ENCODE measurements around the gene POMT2. TPM values are rescaled to one million over a fixed set of nuclear protein-coding genes. Genes with fewer than 3 reads are reported as not detected.

Gene POMT2
- total RNA-seq, 2 experiments from 2014 or later = 5.9 to 31.4 TPM

DNA sequence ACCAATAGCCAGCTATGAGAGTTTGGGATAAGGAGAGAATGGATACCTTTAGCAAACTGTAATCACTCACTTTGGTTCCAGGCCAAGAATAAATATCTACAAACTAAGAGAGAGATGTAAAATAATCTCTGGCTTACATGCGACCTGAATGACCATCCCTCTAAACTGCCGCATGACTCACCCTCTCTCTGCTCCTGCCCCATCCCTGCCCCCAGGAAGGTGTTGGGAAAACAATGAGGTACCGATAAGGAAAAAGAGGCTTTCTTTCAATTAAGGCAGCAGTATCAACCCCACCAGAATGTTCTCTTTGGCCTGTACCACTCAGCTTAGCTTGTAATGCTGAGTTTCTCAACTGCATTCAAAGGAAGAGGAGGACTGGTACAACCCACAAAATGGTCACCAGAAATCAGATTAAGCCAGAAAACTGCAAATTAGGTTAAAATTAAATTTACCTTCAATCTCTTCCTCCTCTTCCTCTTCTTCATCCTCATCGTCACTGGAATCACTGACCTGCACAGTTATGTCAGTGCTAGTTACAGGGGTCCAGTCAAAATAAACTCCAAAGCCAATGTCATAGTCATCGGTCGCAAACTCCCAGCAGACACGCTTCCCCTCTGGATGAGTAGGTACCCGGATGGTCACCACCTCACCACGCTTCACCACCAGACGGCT is 22.2 kb upstream of the POMT2 start:
- Histone ChIP-seq H3K9me2 (ENCODE audit: insufficient read depth, low read length) (no peaks in the 10 kb centered on the region), H3K9me3 (ENCODE audit: low read length) (no peaks in the 10 kb centered on the region), H3K4me3 (ENCODE audit: low read depth, low read length, poor library complexity, severe bottlenecking) (no peak overlapping the region), H3K4me2 (ENCODE audit: low read length) (no peak overlapping the region), H4K20me1 (ENCODE audit: insufficient read depth, low read length) (no peaks in the 10 kb centered on the region), H3K79me2 (ENCODE audit: insufficient read depth, low read depth, low read length) (no peaks in the 10 kb centered on the region), H3K36me3 (ENCODE audit: insufficient read depth, low read length) (peaks cover 91% of the 10 kb centered on the region), H2AFZ (ENCODE audit: low read length) (no peak overlapping the region), H3K4me1 (ENCODE audit: insufficient read depth, low read length, poor library complexity, severe bottlenecking) (peaks cover 3% of the 10 kb centered on the region), H3K27ac (ENCODE audit: low read depth, low read length, poor library complexity, severe bottlenecking) (no peak overlapping the region)
- ChIA-PET CTCF (ENCODE audit: unreplicated experiment) (interaction anchor here (0.6 kb wide), 1 partner anchor 224 kb away, joined by 3 read pairs; no protein-coding TSS in a partner anchor), POLR2A (interaction anchor here (0.6 kb wide), 1 partner anchor 12 kb away, joined by 3 read pairs; no protein-coding TSS in a partner anchor)
- no TSS peak for BruUV-seq (replicated peaks)
- no peak for DNase-seq (ENCODE audit: low spot score)
- intact Hi-C loops (cut with micrococcal nuclease; ENCODE audit: unreplicated experiment) = no loop called here
- no peak for TF ChIP-seq CTCF (conservative IDR thresholded peaks at IDR 0.05; ENCODE audit: low read length)
- no peak for TF ChIP-seq EZH2phosphoT487 (IDR thresholded peaks at IDR 0.05; ENCODE audit: borderline replicate concordance, low read depth, low read length)

DNA sequence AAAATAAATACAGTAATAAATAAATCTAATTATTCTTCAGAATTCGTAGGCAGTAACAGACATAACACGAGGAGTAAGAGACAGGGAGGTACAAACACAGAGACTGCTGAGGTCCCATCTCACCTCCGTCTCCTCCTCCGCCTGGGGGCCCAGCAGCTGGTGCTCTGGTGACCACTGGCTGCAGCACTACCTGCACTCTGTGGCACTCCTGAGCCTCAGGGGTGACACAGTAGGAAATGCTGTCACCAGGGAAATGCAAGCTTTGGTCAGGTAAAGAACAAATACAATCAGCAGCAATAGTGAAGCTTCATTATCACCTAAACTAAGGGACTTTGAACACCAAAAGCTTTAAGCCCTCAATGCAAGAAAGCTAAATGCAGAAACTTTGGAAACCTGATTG is 19.7 kb upstream of the POMT2 start:
- no TSS peak for BruUV-seq (replicated peaks)
- no peaks in the 10 kb centered on the region for H4K20me1 ChIP-seq (ENCODE audit: insufficient read depth, low read length)
- H2AFZ ChIP-seq (ENCODE audit: low read length) = no peak overlapping the region
- no peaks in the 10 kb centered on the region for H3K79me2 ChIP-seq (ENCODE audit: insufficient read depth, low read depth, low read length)
- POLR2A ChIA-PET = interaction anchor here (0.7 to 1.1 kb wide), 2 partner anchors 19 to 37 kb away, joined by 5 read pairs; partner anchors contain the start of genes SAMD15 and TMED8
- no peaks in the 10 kb centered on the region for H3K4me1 ChIP-seq (ENCODE audit: insufficient read depth, low read length, poor library complexity, severe bottlenecking)
- peaks cover 97% of the 10 kb centered on the region for H3K36me3 ChIP-seq (ENCODE audit: insufficient read depth, low read length)
- H3K9me2 ChIP-seq (ENCODE audit: insufficient read depth, low read length) = no peaks in the 10 kb centered on the region
- no peaks in the 10 kb centered on the region for H3K9me3 ChIP-seq (ENCODE audit: low read length)
- TF ChIP-seq EZH2phosphoT487 (IDR thresholded peaks at IDR 0.05; ENCODE audit: borderline replicate concordance, low read depth, low read length) (no peak), CTCF (conservative IDR thresholded peaks at IDR 0.05; ENCODE audit: low read length) (no peak)
- DNase-seq (ENCODE audit: low spot score) = no peak
- intact Hi-C loops (cut with micrococcal nuclease; ENCODE audit: unreplicated experiment) = no loop called here
- CTCF ChIA-PET (ENCODE audit: unreplicated experiment) = no interaction called here
- H3K4me3 ChIP-seq (ENCODE audit: low read depth, low read length, poor library complexity, severe bottlenecking) = no peak overlapping the region
- H3K27ac ChIP-seq (ENCODE audit: low read depth, low read length, poor library complexity, severe bottlenecking) = no peak overlapping the region
- no peak overlapping the region for H3K4me2 ChIP-seq (ENCODE audit: low read length)

DNA sequence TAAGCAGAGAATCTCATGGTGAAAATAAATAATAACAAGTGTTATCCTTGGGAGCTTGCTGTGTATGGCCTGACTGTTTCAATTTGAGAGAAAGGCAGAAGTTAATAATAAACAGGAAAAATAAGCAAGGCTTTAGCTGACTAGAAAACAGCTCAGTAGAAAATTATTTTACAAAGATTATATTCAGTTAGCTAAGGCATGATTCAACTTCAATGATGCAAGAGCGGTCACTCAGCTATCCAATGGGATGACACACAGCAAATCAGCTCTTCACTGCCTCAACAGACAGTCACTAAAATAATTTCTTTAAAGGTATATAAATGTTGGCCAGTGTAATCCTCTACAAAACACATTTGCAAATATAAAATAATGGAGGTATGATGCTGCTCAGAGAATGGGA is 18.7 kb upstream of the POMT2 start:
- POLR2A ChIA-PET = interaction anchor here (0.6 kb wide), 1 partner anchor 28 kb away, joined by 3 read pairs; no protein-coding TSS in a partner anchor
- DNase-seq (ENCODE audit: low spot score) = no peak
- Histone ChIP-seq H3K9me2 (ENCODE audit: insufficient read depth, low read length) (no peaks in the 10 kb centered on the region), H3K4me1 (ENCODE audit: insufficient read depth, low read length, poor library complexity, severe bottlenecking) (no peaks in the 10 kb centered on the region), H4K20me1 (ENCODE audit: insufficient read depth, low read length) (no peaks in the 10 kb centered on the region), H3K27ac (ENCODE audit: low read depth, low read length, poor library complexity, severe bottlenecking) (no peak overlapping the region), H2AFZ (ENCODE audit: low read length) (no peak overlapping the region), H3K36me3 (ENCODE audit: insufficient read depth, low read length) (peaks cover 90% of the 10 kb centered on the region), H3K4me3 (ENCODE audit: low read depth, low read length, poor library complexity, severe bottlenecking) (no peak overlapping the region), H3K79me2 (ENCODE audit: insufficient read depth, low read depth, low read length) (no peaks in the 10 kb centered on the region), H3K4me2 (ENCODE audit: low read length) (no peak overlapping the region), H3K9me3 (ENCODE audit: low read length) (no peaks in the 10 kb centered on the region)
- TF ChIP-seq EZH2phosphoT487 (IDR thresholded peaks at IDR 0.05; ENCODE audit: borderline replicate concordance, low read depth, low read length) (no peak), CTCF (conservative IDR thresholded peaks at IDR 0.05; ENCODE audit: low read length) (no peak)
- CTCF ChIA-PET (ENCODE audit: unreplicated experiment) = no interaction called here
- intact Hi-C loops (cut with micrococcal nuclease; ENCODE audit: unreplicated experiment) = no loop called here
- no TSS peak for BruUV-seq (replicated peaks)
